Middle frontal gyrus (tissue), 1 donor: ENCODE data around the gene CPPED1.

ENCODE experiments used
- DNase-seq: peaks from one replicate; pipeline ENCODE4 v3.0.0-alpha.2; 2015; ENCODE audit warnings: low spot score; ENCODE audit errors: extremely low spot score

The CPPED1 gene

DNA sequence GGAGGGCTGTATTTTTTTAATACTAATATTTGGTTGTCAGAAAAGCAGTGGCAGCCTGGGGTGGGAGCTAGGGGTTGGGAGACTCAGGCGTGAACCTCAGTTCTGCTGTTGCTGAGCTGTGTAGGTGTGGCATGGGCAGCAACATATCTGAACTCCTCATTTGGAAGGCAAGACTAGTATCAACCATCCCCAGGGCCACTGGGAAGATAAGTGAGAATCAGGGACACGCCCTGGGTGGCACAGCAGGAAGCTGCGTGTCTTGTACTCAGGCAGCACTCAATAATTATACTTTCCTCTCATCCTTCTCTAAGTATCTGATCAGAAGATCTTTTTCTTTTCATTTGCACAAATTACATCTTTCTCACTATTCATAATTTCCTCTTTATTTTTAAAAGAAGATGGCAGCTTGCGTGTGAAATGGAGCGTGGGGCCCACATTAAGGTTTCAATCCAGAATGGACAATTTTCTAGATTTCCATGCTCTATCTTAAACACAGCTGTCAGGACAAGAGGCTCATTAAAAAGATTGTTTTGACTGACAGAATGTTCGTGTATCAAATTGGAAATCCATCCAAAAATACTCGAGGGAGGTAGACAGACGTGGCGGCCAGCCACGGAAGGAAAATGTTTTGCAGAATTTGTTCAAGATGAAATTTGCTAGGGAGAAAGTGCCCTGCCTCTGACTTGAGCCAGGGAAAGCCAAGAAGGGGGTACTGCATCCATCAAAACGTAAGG is 121.1 kb downstream of the CPPED1 start:
- no peak for DNase-seq

DNA sequence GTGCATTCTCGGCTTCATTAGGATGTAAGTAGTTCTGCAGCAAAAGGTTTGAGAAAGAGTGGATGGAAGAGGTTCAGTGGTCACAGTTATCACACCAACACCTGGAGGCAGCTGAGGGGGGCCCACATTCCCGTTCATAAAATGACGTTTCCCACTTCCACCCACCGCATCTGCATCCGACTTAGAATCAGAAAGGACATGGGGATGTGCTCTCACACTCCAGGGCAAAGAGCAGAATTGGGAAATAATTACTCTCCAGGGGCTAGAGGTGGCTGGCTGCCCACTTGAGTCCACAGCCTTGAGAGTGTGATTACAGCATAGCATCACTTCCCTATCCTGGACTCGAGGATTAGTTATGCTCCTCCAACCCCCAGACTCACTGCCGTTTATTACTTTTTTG is 122.0 kb downstream of the CPPED1 start:
- DNase-seq = no peak

DNA sequence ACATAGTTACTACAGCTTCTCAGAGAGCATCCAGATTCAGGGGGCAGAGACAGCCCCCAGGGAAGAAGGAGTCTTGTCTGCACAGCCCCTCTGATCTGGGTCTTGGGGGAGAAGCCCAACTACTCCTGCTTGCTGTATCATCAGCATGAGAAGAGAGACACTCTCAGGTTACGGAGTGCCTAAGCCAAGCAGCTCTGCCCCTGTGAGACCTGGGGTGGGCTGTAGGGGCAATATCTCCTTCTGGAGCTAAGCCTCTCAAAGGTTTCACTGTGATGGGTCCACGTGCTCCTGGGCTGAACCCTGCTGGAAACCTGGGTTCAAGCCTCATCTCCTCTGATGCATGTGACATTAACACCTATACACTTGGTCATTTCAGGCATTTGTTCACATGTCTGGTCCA is 123.2 kb downstream of the CPPED1 start:
- DNase-seq = no peak

GRCh38 chr16:12679660-12680272 is 123.9 kb downstream of the CPPED1 start:
- no peak for DNase-seq

GRCh38 chr16:12678983-12679382 is 124.7 kb downstream of the CPPED1 start:
- DNase-seq = no peak

- no peak for DNase-seq
Observed at GRCh38 chr16:12677502-12677901, 126.2 kb downstream of the CPPED1 start.

DNA sequence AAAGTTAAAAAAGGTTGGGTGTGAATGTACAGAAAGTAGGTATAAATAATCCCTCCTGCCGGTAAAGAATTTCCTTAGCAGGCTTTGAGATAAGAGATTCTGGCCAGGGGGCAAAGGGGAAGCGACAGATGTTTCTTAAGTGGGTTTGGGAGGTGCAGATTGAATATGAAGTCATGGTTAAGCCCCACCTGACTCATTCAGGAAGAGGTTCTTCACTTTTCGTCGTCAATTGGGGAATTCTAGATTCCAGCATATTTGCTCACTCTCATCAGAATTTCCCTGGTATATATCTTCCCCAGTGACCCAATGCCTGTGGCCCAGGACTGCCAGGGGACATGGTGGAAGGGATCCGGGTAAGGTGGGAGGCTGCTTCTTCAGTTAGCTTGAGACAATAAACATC is 127.8 kb downstream of the CPPED1 start:
- DNase-seq = no peak

DNA sequence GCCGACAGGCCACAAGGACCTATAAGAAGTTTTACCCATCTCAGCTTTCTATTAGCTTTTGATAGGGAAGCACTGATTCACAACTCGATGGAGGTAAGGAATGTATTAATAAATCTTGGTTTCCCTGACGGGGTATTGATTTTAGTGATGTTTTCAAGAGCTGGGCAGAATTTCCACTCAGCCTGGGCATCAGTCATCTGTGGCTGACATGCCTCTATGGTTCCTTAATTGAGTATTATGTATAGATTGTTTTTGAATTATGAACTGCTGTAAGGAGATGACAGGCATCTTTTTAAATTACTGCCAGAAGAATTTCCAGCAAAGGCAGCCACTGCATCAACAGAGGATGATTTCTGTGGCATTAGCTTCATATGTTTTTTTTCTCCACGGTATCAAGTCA is 128.6 kb downstream of the CPPED1 start:
- DNase-seq = no peak

GRCh38 chr16:12674524-12674923 is 129.2 kb downstream of the CPPED1 start:
- no peak for DNase-seq

DNA sequence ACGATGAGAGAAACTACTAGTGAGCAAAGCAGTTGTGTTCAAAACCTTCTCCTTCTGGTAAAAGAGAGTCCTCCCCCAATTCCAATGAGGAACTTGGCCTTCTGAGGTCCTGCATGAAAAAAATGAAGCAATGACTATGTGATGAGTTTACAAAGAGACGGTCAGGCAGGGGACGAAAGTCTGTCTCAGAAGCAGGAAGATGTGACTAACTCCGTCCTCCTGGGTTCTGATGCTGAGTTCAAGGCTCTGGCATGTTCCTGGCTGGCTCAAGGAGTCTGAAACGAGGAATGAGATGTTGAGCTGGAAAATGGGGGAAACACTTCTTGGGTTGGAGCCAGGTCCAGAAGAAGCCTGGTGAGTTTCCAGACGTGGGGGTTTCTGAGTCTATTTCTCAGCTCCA is 129.6 kb downstream of the CPPED1 start:
- DNase-seq = no peak

GRCh38 chr16:12673466-12673865 is 130.2 kb downstream of the CPPED1 start:
- DNase-seq = no peak

DNA sequence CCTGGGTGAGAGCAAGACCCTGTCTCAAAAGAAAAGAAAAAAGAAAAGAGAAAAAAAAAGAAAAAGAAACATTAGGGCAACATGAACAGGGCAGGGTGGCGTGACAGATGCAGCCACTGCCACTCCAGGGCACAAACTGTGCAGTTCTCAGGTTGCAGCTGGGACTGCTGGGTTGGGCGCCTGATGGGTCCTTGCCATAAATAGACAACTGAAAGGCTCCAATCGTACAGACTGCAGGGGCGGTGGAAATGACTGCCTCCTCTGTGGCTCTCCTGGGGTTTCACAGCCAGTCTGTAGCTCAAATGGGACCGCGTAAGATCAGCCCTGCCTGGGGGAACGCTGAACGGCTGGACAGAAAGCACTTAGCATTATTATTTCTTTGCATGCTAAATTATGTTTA is 130.7 kb downstream of the CPPED1 start:
- no peak for DNase-seq

- no peak for DNase-seq
Observed at GRCh38 chr16:12669908-12670307, 133.8 kb downstream of the CPPED1 start.

DNA sequence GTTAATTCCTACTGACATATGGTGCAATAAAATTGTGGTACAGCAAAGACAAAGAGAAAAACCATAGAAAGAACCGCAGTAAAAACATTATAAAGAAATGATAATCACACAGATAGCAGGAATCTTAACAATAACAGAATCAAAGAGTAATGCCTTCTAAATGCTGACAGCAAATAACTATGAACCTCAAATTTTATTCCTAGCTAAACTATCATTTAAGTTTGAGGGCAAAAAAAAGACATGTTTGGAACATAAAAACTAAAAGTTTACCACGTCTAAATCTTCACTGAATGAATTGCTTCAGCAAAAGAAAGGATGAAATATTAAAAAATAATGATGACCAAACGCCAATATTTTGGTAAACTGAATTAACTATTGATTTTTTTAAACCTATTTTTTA is 135.8 kb downstream of the CPPED1 start:
- no peak for DNase-seq

DNA sequence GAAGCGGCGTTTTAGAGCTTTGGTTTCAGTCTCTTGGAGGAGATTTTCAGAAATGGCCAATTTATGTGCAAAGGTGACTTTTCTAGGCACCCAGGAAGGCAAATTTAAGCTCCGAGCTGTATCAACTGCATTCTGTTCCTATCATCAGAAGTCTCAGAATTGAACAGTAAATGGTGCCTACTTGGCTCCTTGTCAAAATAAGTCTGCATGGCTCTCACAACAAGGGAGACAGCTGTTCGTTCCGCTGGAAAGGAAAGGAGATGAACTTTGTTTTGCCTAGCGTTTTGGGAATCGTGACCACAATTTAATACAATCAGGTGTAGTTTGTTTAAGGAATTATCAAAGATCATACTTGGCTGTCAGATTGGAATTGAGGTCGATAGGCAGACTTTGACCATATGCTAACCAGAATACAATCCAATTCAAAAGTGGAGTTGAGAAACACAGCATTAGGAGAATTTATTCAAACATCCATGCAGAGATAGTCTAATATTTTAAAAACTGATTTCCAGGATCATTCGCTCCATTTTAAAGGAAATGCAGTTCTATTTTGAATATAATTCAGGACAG is 139.4 kb downstream of the CPPED1 start:
- no peak for DNase-seq

DNA sequence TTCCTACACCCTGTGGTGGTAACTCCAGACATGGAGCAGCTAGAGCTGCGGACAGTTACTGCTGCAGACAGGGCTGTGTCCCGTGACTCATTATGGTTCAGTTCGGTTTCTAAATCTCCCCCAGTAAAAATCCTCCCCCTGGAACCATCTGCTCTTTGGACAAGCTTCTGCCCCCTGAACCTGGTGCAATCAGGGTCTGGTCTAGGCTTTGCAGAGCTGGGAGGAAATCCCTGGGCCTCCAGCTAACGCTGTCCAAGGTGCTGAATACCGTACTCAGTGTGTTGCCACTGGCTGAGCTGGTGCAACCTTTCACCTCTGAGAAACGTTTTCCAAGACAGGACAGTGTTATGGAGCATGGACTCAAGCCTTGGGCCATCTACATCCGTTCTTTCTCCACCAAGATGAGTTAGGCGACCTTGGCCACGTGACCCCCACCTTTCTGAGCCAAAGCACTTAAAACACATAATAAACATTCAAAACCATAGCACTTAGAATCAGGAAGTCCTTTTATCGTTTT is 142.0 kb downstream of the CPPED1 start:
- DNase-seq = no peak

DNA sequence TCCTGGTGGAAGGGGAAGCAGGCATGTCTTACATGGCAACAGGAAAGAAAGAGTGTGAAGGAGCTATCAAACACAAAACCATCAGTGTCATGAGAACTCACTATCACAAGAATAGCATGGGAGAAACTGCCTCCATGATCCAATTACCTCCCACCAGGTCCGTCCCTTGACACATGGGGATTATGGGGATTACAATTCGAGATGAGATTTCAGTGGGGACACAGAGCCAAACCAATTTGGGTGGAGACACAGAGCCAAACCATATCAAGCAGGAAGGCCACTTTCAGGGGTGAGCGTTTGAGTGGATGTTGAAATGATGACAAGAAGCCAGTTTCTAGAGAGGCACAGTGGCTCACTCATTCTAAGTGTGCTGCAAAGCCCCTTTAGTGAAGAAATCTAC is 143.8 kb downstream of the CPPED1 start:
- no peak for DNase-seq

DNA sequence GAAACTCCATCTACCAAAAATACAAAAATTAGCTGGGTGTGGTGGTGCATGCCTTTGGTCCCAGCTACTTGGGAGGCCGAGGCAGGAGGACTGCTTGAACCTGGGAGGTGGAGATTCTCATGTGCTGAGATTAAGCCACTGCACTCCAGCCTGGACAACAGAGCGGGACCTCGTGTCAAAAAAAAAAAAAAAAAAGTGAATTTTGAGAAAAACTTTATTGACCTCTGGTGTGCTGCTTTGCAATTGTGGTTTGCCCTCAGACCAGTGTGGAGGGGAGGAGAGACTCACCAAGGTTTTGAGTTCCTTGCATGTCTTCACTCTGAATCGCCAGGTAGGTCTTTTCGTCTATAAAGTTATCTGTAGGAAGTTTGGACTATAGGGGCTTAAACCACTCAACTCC is 145.2 kb downstream of the CPPED1 start:
- DNase-seq = no peak

GRCh38 chr16:12655537-12655936 is 148.2 kb downstream of the CPPED1 start:
- DNase-seq = no peak

DNA sequence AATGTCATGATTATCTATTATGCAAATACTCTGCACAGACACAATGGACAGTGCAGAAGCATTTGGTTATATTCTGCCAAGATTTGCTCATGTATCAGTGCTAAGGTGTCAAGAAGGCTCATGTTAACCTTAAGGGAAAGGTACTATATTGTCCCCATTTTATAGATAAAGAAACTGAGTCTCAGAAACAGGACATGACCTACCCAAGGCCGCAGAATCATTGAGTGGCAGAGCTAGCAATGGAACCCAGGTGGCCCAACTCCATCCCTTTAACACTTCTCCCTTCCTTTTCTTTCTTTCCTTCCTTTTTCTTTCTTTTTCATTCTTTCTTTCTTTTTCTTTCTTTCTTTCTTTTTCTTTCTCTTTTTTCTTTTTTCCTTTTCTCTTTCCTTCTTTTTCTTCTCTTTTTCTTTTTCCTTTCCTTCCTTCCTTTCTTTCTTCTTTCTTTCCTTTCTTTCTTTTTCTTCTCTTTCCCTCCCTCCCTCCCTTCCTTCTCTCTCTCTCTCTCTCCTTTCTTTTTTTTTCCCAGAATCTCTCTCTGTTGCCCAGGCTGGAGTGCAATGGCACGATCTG is 149.8 kb downstream of the CPPED1 start:
- no peak for DNase-seq

DNA sequence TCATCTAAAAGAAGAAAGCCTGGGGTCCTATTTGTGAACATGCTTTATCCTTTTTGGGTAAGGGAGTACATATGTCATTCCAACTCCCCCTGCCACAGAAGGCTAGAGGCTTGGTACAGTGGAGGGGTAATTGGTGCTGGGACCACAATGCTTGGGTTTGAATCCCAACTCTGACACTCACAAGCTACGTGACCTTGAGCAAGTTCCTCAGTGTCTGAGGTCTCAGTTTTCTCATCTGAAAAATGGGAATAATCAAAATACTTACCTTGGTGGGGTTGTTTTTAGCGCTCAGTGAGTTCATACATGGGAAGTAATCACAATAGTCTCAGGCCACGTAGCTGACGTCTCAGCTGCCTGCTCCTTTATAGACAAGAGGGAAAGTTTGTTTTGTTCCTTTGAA is 150.8 kb downstream of the CPPED1 start:
- DNase-seq = no peak

DNA sequence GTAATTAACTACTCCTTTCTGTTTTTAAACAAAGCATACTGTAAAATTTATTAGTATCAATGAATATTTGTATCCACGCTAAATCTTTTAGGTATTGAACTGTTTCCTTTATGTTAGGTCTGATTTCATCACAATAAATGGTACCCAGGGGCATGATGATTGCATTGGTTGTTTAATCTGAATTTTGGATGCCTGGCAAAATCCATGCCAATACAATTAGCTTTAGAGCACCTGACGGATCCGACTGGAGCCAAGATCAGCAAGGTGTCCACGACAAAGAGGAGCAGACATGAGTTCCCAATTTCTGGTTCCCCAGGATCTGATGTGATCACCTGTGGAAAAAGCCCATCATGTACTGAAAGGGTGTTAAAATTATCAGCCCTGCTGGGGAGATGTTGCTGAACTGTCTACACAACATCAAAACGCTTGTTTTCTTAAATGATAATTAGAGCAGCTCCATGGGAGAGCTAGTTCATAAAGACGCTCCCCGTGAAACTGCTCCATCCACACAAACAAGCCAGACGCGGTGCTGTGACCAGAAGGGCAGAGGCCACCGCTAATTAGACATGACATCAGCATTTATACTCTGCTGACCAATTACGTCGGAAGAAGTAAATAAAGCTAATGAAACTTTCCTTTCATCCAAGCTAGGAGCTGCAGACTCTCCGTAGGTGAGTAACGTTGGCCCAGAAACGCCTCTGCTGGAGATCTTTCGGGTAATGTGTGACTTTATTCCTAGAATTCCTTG is 151.7 kb downstream of the CPPED1 start:
- no peak for DNase-seq
